KMS-11 (cell line): ENCODE data around the gene PRDM2.

Experiments used
- H2AFZ ChIP-seq: fragments of 200-600 bp; sonication (generic); 2 replicates; pipeline ENCODE4 v1.6.1; 2016; ENCODE audit warnings: antibody characterized with exemption, mixed run types, low read depth
- H3K27ac ChIP-seq: fragments of 200-600 bp; sonication (generic); 2 replicates; pipeline ENCODE4 v1.6.1; 2016; ENCODE audit warnings: mild to moderate bottlenecking, mixed run types
- H3K27me3 ChIP-seq: fragments of 200-600 bp; sonication (generic); 2 replicates; pipeline ENCODE4 v1.6.1; 2017; ENCODE audit warnings: mild to moderate bottlenecking, low read depth, mixed run types, moderate library complexity; ENCODE audit not compliant: insufficient read depth
- H3K36me3 ChIP-seq: fragments of 200-600 bp; sonication (generic); 2 replicates; pipeline ENCODE4 v1.6.1; 2017; ENCODE audit warnings: mild to moderate bottlenecking, mixed run types; ENCODE audit not compliant: insufficient read depth
- H3K4me1 ChIP-seq: fragments of 200-600 bp; sonication (generic); 2 replicates; pipeline ENCODE4 v1.6.1; 2016; ENCODE audit warnings: mild to moderate bottlenecking, low read depth, mixed run types; ENCODE audit not compliant: poor library complexity, severe bottlenecking
- H3K4me2 ChIP-seq: fragments of 200-600 bp; sonication (generic); 2 replicates; pipeline ENCODE4 v1.7.0; 2016; ENCODE audit warnings: mild to moderate bottlenecking, mixed run types
- H3K4me3 ChIP-seq: fragments of 200-600 bp; sonication (generic); IDR thresholded peaks from 2 replicates; pipeline ENCODE4 v1.6.1; 2017; ENCODE audit warnings: low read depth, low read length, mixed read lengths; ENCODE audit not compliant: insufficient read depth
- H3K79me2 ChIP-seq: fragments of 200-600 bp; sonication (generic); 2 replicates; pipeline ENCODE4 v1.6.1; 2016; ENCODE audit warnings: low read depth, mixed run types; ENCODE audit not compliant: insufficient read depth
- H3K9ac ChIP-seq: fragments of 200-600 bp; sonication (generic); 2 replicates; pipeline ENCODE4 v1.6.1; 2016; ENCODE audit warnings: mild to moderate bottlenecking, mixed run types
- H4K20me1 ChIP-seq: fragments of 200-600 bp; sonication (generic); 2 replicates; pipeline ENCODE4 v1.6.1; 2016; ENCODE audit warnings: mild to moderate bottlenecking, mixed run types; ENCODE audit not compliant: insufficient read depth
- TF ChIP-seq, protein P1 (sequence below): fragments of 200-600 bp; sonication (generic); conservative IDR thresholded peaks from 2 replicates; pipeline ENCODE4 v1.6.1; 2017; ENCODE audit warnings: low read depth, mild to moderate bottlenecking, antibody characterized with exemption, low read length, moderate library complexity, mixed read lengths

PRDM2 gene

DNA sequence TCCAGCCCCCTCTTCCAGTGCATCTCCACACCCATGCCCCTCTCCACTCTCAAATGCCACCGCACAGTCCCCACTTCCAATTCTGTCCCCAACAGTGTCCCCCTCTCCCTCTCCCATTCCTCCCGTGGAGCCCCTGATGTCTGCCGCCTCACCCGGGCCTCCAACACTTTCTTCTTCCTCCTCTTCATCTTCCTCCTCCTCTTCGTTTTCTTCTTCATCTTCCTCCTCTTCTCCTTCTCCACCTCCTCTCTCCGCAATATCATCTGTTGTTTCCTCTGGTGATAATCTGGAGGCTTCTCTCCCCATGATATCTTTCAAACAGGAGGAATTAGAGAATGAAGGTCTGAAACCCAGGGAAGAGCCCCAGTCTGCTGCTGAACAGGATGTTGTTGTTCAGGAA, 80.8 kb downstream of the PRDM2 start:
- Histone ChIP-seq H3K79me2 (0 out of 2 replicates have a peak, but pooled peaks cover 9% of the 10 kb centered on the region), H3K4me2 (no peak overlapping the region), H3K27me3 (no peaks in the 10 kb centered on the region), H3K27ac (no peak overlapping the region), H2AFZ (no peak overlapping the region), H3K4me1 (no peaks in the 10 kb centered on the region), H3K36me3 (0 out of 2 replicates have a peak, but pooled peaks cover 3% of the 10 kb centered on the region), H4K20me1 (no peaks in the 10 kb centered on the region), H3K4me3 (no peak overlapping the region), H3K9ac (no peak overlapping the region)
- TF ChIP-seq, protein P1, sequence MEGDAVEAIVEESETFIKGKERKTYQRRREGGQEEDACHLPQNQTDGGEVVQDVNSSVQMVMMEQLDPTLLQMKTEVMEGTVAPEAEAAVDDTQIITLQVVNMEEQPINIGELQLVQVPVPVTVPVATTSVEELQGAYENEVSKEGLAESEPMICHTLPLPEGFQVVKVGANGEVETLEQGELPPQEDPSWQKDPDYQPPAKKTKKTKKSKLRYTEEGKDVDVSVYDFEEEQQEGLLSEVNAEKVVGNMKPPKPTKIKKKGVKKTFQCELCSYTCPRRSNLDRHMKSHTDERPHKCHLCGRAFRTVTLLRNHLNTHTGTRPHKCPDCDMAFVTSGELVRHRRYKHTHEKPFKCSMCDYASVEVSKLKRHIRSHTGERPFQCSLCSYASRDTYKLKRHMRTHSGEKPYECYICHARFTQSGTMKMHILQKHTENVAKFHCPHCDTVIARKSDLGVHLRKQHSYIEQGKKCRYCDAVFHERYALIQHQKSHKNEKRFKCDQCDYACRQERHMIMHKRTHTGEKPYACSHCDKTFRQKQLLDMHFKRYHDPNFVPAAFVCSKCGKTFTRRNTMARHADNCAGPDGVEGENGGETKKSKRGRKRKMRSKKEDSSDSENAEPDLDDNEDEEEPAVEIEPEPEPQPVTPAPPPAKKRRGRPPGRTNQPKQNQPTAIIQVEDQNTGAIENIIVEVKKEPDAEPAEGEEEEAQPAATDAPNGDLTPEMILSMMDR = no peak

- Histone ChIP-seq H3K36me3 (0 out of 2 replicates have a peak, but pooled peaks cover under 1% of the 10 kb centered on the region), H3K4me3 (no peak overlapping the region), H3K4me2 (no peak overlapping the region), H3K79me2 (0 out of 2 replicates have a peak, but pooled peaks cover 9% of the 10 kb centered on the region), H3K27me3 (no peaks in the 10 kb centered on the region), H3K9ac (no peak overlapping the region), H4K20me1 (0 out of 2 replicates have a peak, but pooled peaks cover 2% of the 10 kb centered on the region), H3K4me1 (no peaks in the 10 kb centered on the region), H3K27ac (no peak overlapping the region), H2AFZ (no peak overlapping the region)
- TF ChIP-seq, protein P1 = no peak
Measured at GRCh38 chr1:13781228-13781627, 81.2 kb downstream of the PRDM2 start.

DNA sequence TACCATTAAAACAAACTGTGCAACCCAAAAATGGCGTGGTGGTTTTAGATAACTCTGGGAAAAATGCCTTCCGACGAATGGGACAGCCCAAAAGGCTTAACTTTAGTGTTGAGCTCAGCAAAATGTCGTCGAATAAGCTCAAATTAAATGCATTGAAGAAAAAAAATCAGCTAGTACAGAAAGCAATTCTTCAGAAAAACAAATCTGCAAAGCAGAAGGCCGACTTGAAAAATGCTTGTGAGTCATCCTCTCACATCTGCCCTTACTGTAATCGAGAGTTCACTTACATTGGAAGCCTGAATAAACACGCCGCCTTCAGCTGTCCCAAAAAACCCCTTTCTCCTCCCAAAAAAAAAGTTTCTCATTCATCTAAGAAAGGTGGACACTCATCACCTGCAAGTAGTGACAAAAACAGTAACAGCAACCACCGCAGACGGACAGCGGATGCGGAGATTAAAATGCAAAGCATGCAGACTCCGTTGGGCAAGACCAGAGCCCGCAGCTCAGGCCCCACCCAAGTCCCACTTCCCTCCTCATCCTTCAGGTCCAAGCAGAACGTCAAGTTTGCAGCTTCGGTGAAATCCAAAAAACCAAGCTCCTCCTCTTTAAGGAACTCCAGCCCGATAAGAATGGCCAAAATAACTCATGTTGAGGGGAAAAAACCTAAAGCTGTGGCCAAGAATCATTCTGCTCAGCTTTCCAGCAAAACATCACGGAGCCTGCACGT, 82.1 kb downstream of the PRDM2 start:
- Histone ChIP-seq H3K4me3 (no peak overlapping the region), H3K27me3 (no peaks in the 10 kb centered on the region), H3K36me3 (peaks cover 4% of the 10 kb centered on the region; the same call in 1 of the 2 replicates), H3K27ac (no peak overlapping the region), H4K20me1 (0 out of 2 replicates have a peak, but pooled peaks cover 7% of the 10 kb centered on the region), H2AFZ (no peak overlapping the region), H3K9ac (no peak overlapping the region), H3K4me2 (no peak overlapping the region), H3K4me1 (no peaks in the 10 kb centered on the region), H3K79me2 (peaks cover 17% of the 10 kb centered on the region; the same call in 1 of the 2 replicates)
- TF ChIP-seq, protein P1 = no peak

DNA sequence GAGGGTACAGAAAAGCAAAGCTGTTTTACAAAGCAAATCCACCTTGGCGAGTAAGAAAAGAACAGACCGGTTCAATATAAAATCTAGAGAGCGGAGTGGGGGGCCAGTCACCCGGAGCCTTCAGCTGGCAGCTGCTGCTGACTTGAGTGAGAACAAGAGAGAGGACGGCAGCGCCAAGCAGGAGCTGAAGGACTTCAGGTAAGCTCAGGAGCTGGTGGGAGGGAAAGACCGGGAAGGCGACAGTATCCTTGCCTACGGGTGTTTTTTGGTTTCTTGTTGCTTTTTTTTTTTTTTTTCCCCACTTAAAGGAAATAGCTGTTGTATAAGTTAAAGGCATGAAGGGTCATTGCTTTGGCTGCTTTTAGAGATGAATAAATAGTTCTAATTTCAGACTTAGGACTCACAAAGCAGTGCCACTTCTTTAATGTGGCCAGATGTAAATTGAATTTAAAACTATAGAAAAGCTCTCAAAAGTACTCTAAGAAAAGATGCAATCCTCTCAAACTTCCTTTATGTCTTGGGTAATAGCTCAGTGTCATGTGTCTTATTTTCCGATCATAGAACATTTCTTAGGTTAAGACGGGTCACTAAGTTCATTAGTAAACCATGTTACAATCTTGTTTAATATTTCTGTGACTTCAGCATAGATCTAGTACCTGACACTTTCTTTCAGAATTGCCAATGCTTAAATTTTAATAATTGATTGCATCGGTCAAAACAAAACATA, 82.8 kb downstream of the PRDM2 start:
- H3K4me2 ChIP-seq = no peak overlapping the region
- no peaks in the 10 kb centered on the region for H3K27me3 ChIP-seq
- no peak overlapping the region for H3K4me3 ChIP-seq
- H3K4me1 ChIP-seq = no peaks in the 10 kb centered on the region
- H3K79me2 ChIP-seq = peaks cover 17% of the 10 kb centered on the region; the same call in 1 of the 2 replicates
- no peak overlapping the region for H3K27ac ChIP-seq
- TF ChIP-seq, protein P1 = no peak
- no peak overlapping the region for H2AFZ ChIP-seq
- 0 out of 2 replicates have a peak, but pooled peaks cover 7% of the 10 kb centered on the region for H4K20me1 ChIP-seq
- no peak overlapping the region for H3K9ac ChIP-seq
- peaks cover 4% of the 10 kb centered on the region; the same call in 1 of the 2 replicates for H3K36me3 ChIP-seq
